Keratinocyte (primary cell): ENCODE results near the gene REXO2.

Experiments used
- CTCF ChIP-seq, 3 experiments: IDR thresholded peaks in 1 of 3; conservative IDR thresholded peaks in 1 of 3; optimal IDR thresholded peaks in 1 of 3; 2 replicates in 2 of 3; 3 replicates in 1 of 3; pipeline versions ENCODE3 to v1.5.1; 2011; ENCODE audit warnings: low read length in 3 of 3, mild to moderate bottlenecking in 3 of 3, moderate library complexity in 2 of 3, control low read depth in 1 of 3, inconsistent platforms in 1 of 3; ENCODE audit not compliant: insufficient read depth in 2 of 3; ENCODE audit errors: extremely low read depth in 1 of 3
- EZH2 ChIP-seq: IDR thresholded peaks from one replicate; pipeline ENCODE4 v1.6.1; 2012; ENCODE audit warnings: inconsistent platforms, mild to moderate bottlenecking, low read length, moderate library complexity

DNA sequence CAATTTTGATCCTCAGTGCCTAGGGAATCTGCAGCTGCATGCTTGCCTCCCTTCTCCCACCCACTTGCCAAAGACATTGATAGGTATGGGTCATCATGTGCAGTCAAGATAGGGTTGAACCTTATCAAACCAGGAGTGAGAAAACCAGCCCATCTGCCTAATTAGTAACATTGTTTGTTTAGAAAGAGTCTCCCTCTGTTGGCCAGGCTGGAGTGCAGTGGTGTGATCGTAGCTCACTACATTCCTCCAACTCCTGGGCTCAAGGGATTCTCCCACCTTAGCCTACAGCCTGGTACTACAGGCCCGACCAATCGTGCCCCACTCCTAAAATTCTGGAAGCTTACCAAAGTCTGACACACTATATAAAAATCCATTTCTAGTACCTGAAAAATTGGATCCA is 43.5 kb upstream of the REXO2 start:
- TF ChIP-seq CTCF (optimal IDR thresholded peaks at IDR 0.05 in 1 of 3, IDR thresholded peaks at IDR 0.05 in 1 of 3, conservative IDR thresholded peaks at IDR 0.05 in 1 of 3; ENCODE audit: extremely low read depth in 1 of 3, insufficient read depth in 2 of 3, low read length in 3 of 3) (peak; percentile 45 to 68 (median 63)), EZH2 (no peak)
